CD4-positive, CD25-positive, alpha-beta regulatory T cell (primary cell): ENCODE results near the gene SLC35G2. TPM values are rescaled to one million over a fixed set of nuclear protein-coding genes. Genes with fewer than 3 reads are reported as not detected.
"Not testable (repeated sequence)": the region's sequence is repeated elsewhere in the genome, so short reads cannot be mapped to it uniquely, and the experiment has no call there.

Experiments used
- ATAC-seq, 2 donors: fragments of 150-1000 bp; cut with Tn5 transposase; one replicate each; pipeline ENCODE4 v1.10.0; 2021; ENCODE audit warnings: low read depth in 2 of 2, moderate number of reproducible peaks in 2 of 2, moderate library complexity in 1 of 2
- DNase-seq, 3 donors: peaks; one replicate each; pipeline versions ENCODE4 v3.0.0 to v3.0.0-alpha.2; 2012 to 2022; ENCODE audit warnings: mixed read lengths in 1 of 3
- H3K27ac ChIP-seq: one replicate; pipeline ENCODE4 v1.7.0; 2013; ENCODE audit warnings: mild to moderate bottlenecking, low read length; ENCODE audit not compliant: insufficient read depth, poor library complexity, severe bottlenecking
- H3K27me3 ChIP-seq: one replicate; pipeline ENCODE4 v1.7.0; 2013; ENCODE audit warnings: low read length; ENCODE audit not compliant: control insufficient read depth, insufficient read depth
- H3K36me3 ChIP-seq: one replicate; pipeline ENCODE4 v1.7.0; 2013; ENCODE audit warnings: mild to moderate bottlenecking, low read length, moderate library complexity; ENCODE audit not compliant: control insufficient read depth, insufficient read depth
- H3K4me1 ChIP-seq: 2 replicates; pipeline ENCODE4 v1.7.0; 2013; ENCODE audit warnings: mild to moderate bottlenecking, low read length; ENCODE audit not compliant: insufficient read depth, control insufficient read depth, poor library complexity, severe bottlenecking
- H3K4me3 ChIP-seq: one replicate; pipeline ENCODE4 v1.7.0; 2013; ENCODE audit warnings: low read depth, mild to moderate bottlenecking, low read length, moderate library complexity
- H3K9me3 ChIP-seq, 2 experiments: 1 replicate in 1 of 2; 2 replicates in 1 of 2; pipeline ENCODE4 v1.7.0; 2013; ENCODE audit warnings: low read length in 2 of 2, mild to moderate bottlenecking in 1 of 2, moderate library complexity in 1 of 2; ENCODE audit not compliant: control insufficient read depth in 2 of 2
- H3K27ac Mint-ChIP-seq, 3 donors: one replicate each; pipeline ENCODE4 v1.8.0; 2020 to 2022; ENCODE audit warnings: mild to moderate bottlenecking in 3 of 3, mixed read lengths in 3 of 3, moderate library complexity in 2 of 3
- H3K27me3 Mint-ChIP-seq: one replicate; pipeline ENCODE4 v1.8.0; 2022; ENCODE audit warnings: mild to moderate bottlenecking, mixed read lengths
- H3K36me3 Mint-ChIP-seq: one replicate; pipeline ENCODE4 v1.8.0; 2020; ENCODE audit warnings: mixed read lengths
- H3K4me1 Mint-ChIP-seq, 4 donors: one replicate each; pipeline ENCODE4 v1.8.0; 2020 to 2022; ENCODE audit warnings: mixed read lengths in 4 of 4, mild to moderate bottlenecking in 1 of 4
- H3K4me3 Mint-ChIP-seq, 4 donors: one replicate each; pipeline ENCODE4 v1.8.0; 2020 to 2022; ENCODE audit warnings: mild to moderate bottlenecking in 4 of 4, mixed read lengths in 4 of 4, moderate library complexity in 3 of 4
- H3K9me3 Mint-ChIP-seq, 7 donors: one replicate each; pipeline ENCODE4 v1.8.0; 2020 to 2022; ENCODE audit warnings: mixed read lengths in 7 of 7, mild to moderate bottlenecking in 3 of 7, moderate library complexity in 2 of 7
- polyA plus RNA-seq, 4 donors: library from polyadenylated mRNA; unstranded; fragments of 300-500 nt; fragmentation: Illumina TruSeq; gene quantifications; one replicate each; pipeline ENCODE4 v1.2.3, GENCODE V29; 2021
- total RNA-seq: library from RNA; stranded (reverse); gene quantifications from one replicate; pipeline ENCODE4 v1.2.3, GENCODE V29; 2022

SLC35G2 gene
- total and polyA plus RNA-seq, 5 donors from 2014 or later, result 0.06 to 0.44 (median 0.10) TPM; not detected in 2

- not testable (repeated sequence) for H3K27me3 Mint-ChIP-seq, H3K36me3 Mint-ChIP-seq, H3K9me3 Mint-ChIP-seq, H3K27ac ChIP-seq, H3K36me3 ChIP-seq, H3K4me3 Mint-ChIP-seq, ATAC-seq, H3K9me3 ChIP-seq, H3K27me3 ChIP-seq, DNase-seq, H3K4me3 ChIP-seq
- peaks cover 24% of the 10 kb centered on the region for H3K4me1 ChIP-seq
- H3K27ac Mint-ChIP-seq, result peak overlapping the region in 1 of 3 donors; percentile 40
- peaks cover 52 to 86% (median 73%) of the 10 kb centered on the region in 4 donors for H3K4me1 Mint-ChIP-seq
Observed at GRCh38 chr3:136879510-136879909, 60.6 kb downstream of the SLC35G2 start.

GRCh38 chr3:136882571-136882970 lies 63.6 kb downstream of the SLC35G2 start:
- no peak overlapping the region for H3K27ac ChIP-seq
- Mint-ChIP-seq H3K9me3 (peaks cover 0 to 8% (median 2%) of the 10 kb centered on the region in 7 donors), H3K27ac (peak overlapping the region in 2 of 3 donors; percentile 47 to 78), H3K4me1 (peaks cover 54 to 94% (median 78%) of the 10 kb centered on the region in 4 donors), H3K27me3 (no peaks in the 10 kb centered on the region), H3K4me3 (peak overlapping the region in 2 of 4 donors; percentile 18 to 58), H3K36me3 (no peaks in the 10 kb centered on the region)
- no peak overlapping the region for H3K4me3 ChIP-seq
- peaks cover 48% of the 10 kb centered on the region for H3K4me1 ChIP-seq
- no peaks in the 10 kb centered on the region for H3K36me3 ChIP-seq
- no peaks in the 10 kb centered on the region for H3K27me3 ChIP-seq
- peak; percentile 51 to 67 for ATAC-seq
- peaks cover 0 to 3% of the 10 kb centered on the region in 2 experiments for H3K9me3 ChIP-seq
- peak in 2 of 3 donors; percentile 19 to 33 for DNase-seq

GRCh38 chr3:136883967-136884720 lies 65.2 kb downstream of the SLC35G2 start:
- H3K36me3 ChIP-seq, result no peaks in the 10 kb centered on the region
- peaks cover 0 to 2% of the 10 kb centered on the region in 2 experiments for H3K9me3 ChIP-seq
- H3K4me1 ChIP-seq, result peaks cover 51% of the 10 kb centered on the region
- peaks cover 50 to 92% (median 75%) of the 10 kb centered on the region in 4 donors for H3K4me1 Mint-ChIP-seq
- ATAC-seq (no peak), DNase-seq (no peak)
- no peak overlapping the region for H3K4me3 ChIP-seq
- H3K27me3 ChIP-seq, result no peaks in the 10 kb centered on the region
- H3K4me3 Mint-ChIP-seq, result peak overlapping the region in 3 of 4 donors; percentile 18 to 28 (median 28)
- peaks cover 7% of the 10 kb centered on the region for H3K36me3 Mint-ChIP-seq
- H3K27me3 Mint-ChIP-seq, result no peaks in the 10 kb centered on the region
- peak overlapping the region; percentile 62 to 90 (median 78) for H3K27ac Mint-ChIP-seq
- H3K27ac ChIP-seq, result peak overlapping the region; percentile 67
- peaks cover 0 to 3% (median under 1%) of the 10 kb centered on the region in 7 donors for H3K9me3 Mint-ChIP-seq

- Mint-ChIP-seq H3K4me3 (peak overlapping the region; percentile 65 to 92 (median 74)), H3K36me3 (peaks cover 14% of the 10 kb centered on the region), H3K4me1 (peaks cover 50 to 92% (median 71%) of the 10 kb centered on the region in 4 donors), H3K27ac (peak overlapping the region; percentile 78 to 93 (median 90)), H3K27me3 (no peaks in the 10 kb centered on the region), H3K9me3 (peaks cover 0 to 5% (median 2%) of the 10 kb centered on the region in 7 donors)
- peak in 2 of 3 donors; percentile 57 to 69 for DNase-seq
- peak overlapping the region; percentile 69 for H3K4me3 ChIP-seq
- no peaks in the 10 kb centered on the region for H3K27me3 ChIP-seq
- peaks cover 0 to 2% of the 10 kb centered on the region in 2 experiments for H3K9me3 ChIP-seq
- ATAC-seq, result peak; percentile 82
- H3K4me1 ChIP-seq, result peaks cover 51% of the 10 kb centered on the region
- no peaks in the 10 kb centered on the region for H3K36me3 ChIP-seq
- H3K27ac ChIP-seq, result peak overlapping the region; percentile 67
Observed at GRCh38 chr3:136885357-136886213, 66.7 kb downstream of the SLC35G2 start.

- DNase-seq (no peak), ATAC-seq (no peak)
- no peak overlapping the region for H3K27ac Mint-ChIP-seq
- H3K36me3 Mint-ChIP-seq, result peaks cover 34% of the 10 kb centered on the region
- peaks cover 46 to 90% (median 65%) of the 10 kb centered on the region in 4 donors for H3K4me1 Mint-ChIP-seq
- H3K27me3 Mint-ChIP-seq, result no peaks in the 10 kb centered on the region
- peaks cover 38% of the 10 kb centered on the region for H3K4me1 ChIP-seq
- no peak overlapping the region for H3K4me3 ChIP-seq
- no peak overlapping the region for H3K4me3 Mint-ChIP-seq
- H3K36me3 ChIP-seq, result no peaks in the 10 kb centered on the region
- H3K27ac ChIP-seq, result no peak overlapping the region
- H3K9me3 Mint-ChIP-seq, result peaks cover 1 to 7% (median 4%) of the 10 kb centered on the region in 7 donors
- H3K9me3 ChIP-seq, result peaks cover 4 to 6% of the 10 kb centered on the region in 2 experiments
- H3K27me3 ChIP-seq, result no peaks in the 10 kb centered on the region
Observed at GRCh38 chr3:136889947-136890346, 71.0 kb downstream of the SLC35G2 start.

GRCh38 chr3:136891934-136892855 lies 73.3 kb downstream of the SLC35G2 start:
- Mint-ChIP-seq H3K4me3 (peak overlapping the region in 1 of 4 donors; percentile 11), H3K4me1 (peaks cover 42 to 84% (median 56%) of the 10 kb centered on the region in 4 donors), H3K27ac (peak overlapping the region in 2 of 3 donors; percentile 1 to 16), H3K36me3 (peaks cover 34% of the 10 kb centered on the region), H3K27me3 (no peaks in the 10 kb centered on the region), H3K9me3 (peaks cover 1 to 7% (median 4%) of the 10 kb centered on the region in 7 donors)
- H3K9me3 ChIP-seq, result peaks cover 4 to 6% of the 10 kb centered on the region in 2 experiments
- ATAC-seq (no peak), DNase-seq (no peak)
- peaks cover 4% of the 10 kb centered on the region for H3K36me3 ChIP-seq
- no peaks in the 10 kb centered on the region for H3K27me3 ChIP-seq
- no peak overlapping the region for H3K27ac ChIP-seq
- peak overlapping the region; percentile 2 for H3K4me3 ChIP-seq
- peaks cover 33% of the 10 kb centered on the region for H3K4me1 ChIP-seq
